ENCODE results near the gene NECAB3. TPM values are rescaled to one million over a fixed set of nuclear protein-coding genes. Genes with fewer than 3 reads are reported as not detected.

NECAB3 gene
- total RNA-seq, 1 donor, result 27.1 TPM

- Histone ChIP-seq H3K27ac (ENCODE audit: low read depth, low read length) (no peak overlapping the region), H3K9me3 (ENCODE audit: low read depth, low read length) (no peaks in the 10 kb centered on the region), H3K4me1 (ENCODE audit: insufficient read depth, low read length) (peaks cover 26% of the 10 kb centered on the region), H3K79me2 (ENCODE audit: insufficient read depth, low read length) (peaks cover 14% of the 10 kb centered on the region), H2AFZ (ENCODE audit: low read length) (no peak overlapping the region), H3K36me3 (ENCODE audit: insufficient read depth, low read length) (peaks cover 7% of the 10 kb centered on the region), H3K4me2 (ENCODE audit: insufficient read depth, low read length) (no peak overlapping the region), H3K27me3 (ENCODE audit: insufficient read depth, low read length) (no peaks in the 10 kb centered on the region), H4K20me1 (ENCODE audit: insufficient read depth, low read length) (peaks cover 11% of the 10 kb centered on the region), H3K4me3 (ENCODE audit: insufficient read depth, low read length) (no peak overlapping the region)
- no peak for TF ChIP-seq CTCF (IDR thresholded peaks at IDR 0.05; ENCODE audit: extremely low read depth, low read depth, low read length)
- DNase-seq (ENCODE audit: insufficient read length, low spot score, missing footprints), result no peak
These were observed 7.6 kb upstream of the NECAB3 start for GRCh38 chr20:33681728-33682353.

DNA sequence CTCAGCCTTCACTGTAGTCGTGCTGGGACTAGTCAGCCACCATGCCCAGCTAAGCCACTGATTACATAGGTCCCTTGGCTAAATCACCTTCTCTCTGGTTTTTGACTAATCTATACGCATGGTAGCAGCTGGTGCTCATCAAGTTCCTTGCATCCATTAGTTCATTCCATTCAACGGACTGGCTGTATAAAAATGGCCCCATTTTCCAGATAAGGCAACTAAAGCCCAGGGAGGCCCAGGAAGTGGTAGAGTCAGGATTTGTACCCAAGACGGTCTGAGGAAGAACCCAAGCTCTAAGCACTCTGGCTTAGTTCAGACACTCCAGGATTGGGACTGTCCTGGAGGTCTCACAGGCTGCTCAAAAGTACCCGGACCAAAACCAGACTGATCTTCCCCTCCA is 7.1 kb upstream of the NECAB3 start:
- H3K4me2 ChIP-seq (ENCODE audit: insufficient read depth, low read length), result peak overlapping the region; percentile 13
- no peaks in the 10 kb centered on the region for H3K27me3 ChIP-seq (ENCODE audit: insufficient read depth, low read length)
- peaks cover 14% of the 10 kb centered on the region for H3K79me2 ChIP-seq (ENCODE audit: insufficient read depth, low read length)
- H3K9me3 ChIP-seq (ENCODE audit: low read depth, low read length), result no peaks in the 10 kb centered on the region
- H2AFZ ChIP-seq (ENCODE audit: low read length), result no peak overlapping the region
- DNase-seq (ENCODE audit: insufficient read length, low spot score, missing footprints), result peak; percentile 88
- H3K36me3 ChIP-seq (ENCODE audit: insufficient read depth, low read length), result peaks cover 7% of the 10 kb centered on the region
- TF ChIP-seq CTCF (IDR thresholded peaks at IDR 0.05; ENCODE audit: extremely low read depth, low read depth, low read length), result no peak
- H4K20me1 ChIP-seq (ENCODE audit: insufficient read depth, low read length), result peaks cover 11% of the 10 kb centered on the region
- no peak overlapping the region for H3K27ac ChIP-seq (ENCODE audit: low read depth, low read length)
- H3K4me3 ChIP-seq (ENCODE audit: insufficient read depth, low read length), result no peak overlapping the region
- H3K4me1 ChIP-seq (ENCODE audit: insufficient read depth, low read length), result peaks cover 23% of the 10 kb centered on the region

DNA sequence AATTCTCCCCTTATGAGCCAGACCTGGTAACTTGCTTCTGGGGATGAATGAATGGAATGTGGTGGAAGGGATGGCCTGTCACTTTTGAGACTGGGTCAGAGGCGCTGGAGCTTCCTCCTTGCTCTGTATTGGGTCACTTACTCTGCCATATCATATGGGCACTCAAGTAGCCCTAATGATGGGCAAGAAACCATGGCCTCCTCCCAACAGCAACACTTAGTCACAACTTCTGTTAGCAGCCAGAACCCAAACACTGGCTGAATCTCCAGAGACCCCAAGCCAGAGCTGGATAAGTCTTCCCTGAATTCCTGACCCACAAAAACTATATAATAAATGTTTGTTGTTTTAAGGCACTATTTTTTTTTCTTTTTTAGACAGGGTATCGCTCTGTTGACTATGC is 6.5 kb upstream of the NECAB3 start:
- peak overlapping the region; percentile 13 for H3K4me2 ChIP-seq (ENCODE audit: insufficient read depth, low read length)
- no peak overlapping the region for H2AFZ ChIP-seq (ENCODE audit: low read length)
- H3K4me1 ChIP-seq (ENCODE audit: insufficient read depth, low read length), result peaks cover 25% of the 10 kb centered on the region
- H3K27me3 ChIP-seq (ENCODE audit: insufficient read depth, low read length), result no peaks in the 10 kb centered on the region
- no peak overlapping the region for H3K27ac ChIP-seq (ENCODE audit: low read depth, low read length)
- H3K9me3 ChIP-seq (ENCODE audit: low read depth, low read length), result no peaks in the 10 kb centered on the region
- H3K79me2 ChIP-seq (ENCODE audit: insufficient read depth, low read length), result peaks cover 14% of the 10 kb centered on the region
- peaks cover 7% of the 10 kb centered on the region for H3K36me3 ChIP-seq (ENCODE audit: insufficient read depth, low read length)
- no peak for TF ChIP-seq CTCF (IDR thresholded peaks at IDR 0.05; ENCODE audit: extremely low read depth, low read depth, low read length)
- H3K4me3 ChIP-seq (ENCODE audit: insufficient read depth, low read length), result no peak overlapping the region
- peaks cover 11% of the 10 kb centered on the region for H4K20me1 ChIP-seq (ENCODE audit: insufficient read depth, low read length)
- peak; percentile 97 for DNase-seq (ENCODE audit: insufficient read length, low spot score, missing footprints)

- Histone ChIP-seq H3K4me2 (ENCODE audit: insufficient read depth, low read length) (no peak overlapping the region), H3K27ac (ENCODE audit: low read depth, low read length) (no peak overlapping the region), H3K4me3 (ENCODE audit: insufficient read depth, low read length) (no peak overlapping the region), H3K79me2 (ENCODE audit: insufficient read depth, low read length) (peaks cover 9% of the 10 kb centered on the region), H3K9me3 (ENCODE audit: low read depth, low read length) (no peaks in the 10 kb centered on the region), H4K20me1 (ENCODE audit: insufficient read depth, low read length) (peaks cover 11% of the 10 kb centered on the region), H3K4me1 (ENCODE audit: insufficient read depth, low read length) (peaks cover 25% of the 10 kb centered on the region), H2AFZ (ENCODE audit: low read length) (no peak overlapping the region), H3K27me3 (ENCODE audit: insufficient read depth, low read length) (no peaks in the 10 kb centered on the region), H3K36me3 (ENCODE audit: insufficient read depth, low read length) (peaks cover 7% of the 10 kb centered on the region)
- TF ChIP-seq CTCF (IDR thresholded peaks at IDR 0.05; ENCODE audit: extremely low read depth, low read depth, low read length), result no peak
- no peak for DNase-seq (ENCODE audit: insufficient read length, low spot score, missing footprints)
These were observed 5.7 kb upstream of the NECAB3 start for GRCh38 chr20:33679758-33680485.

Data from osteoblast (primary cell).